ENCODE results near the gene VLDLR.

VLDLR gene

GRCh38 chr9:2621722-2622460 lies at the start of gene VLDLR:
TSS of gene VLDLR (plus strand) at chr9:2621787. CDS start at chr9:2622190, 403 bp downstream.
- no peak for DNase-seq

GRCh38 chr9:2574203-2574602 lies 47.4 kb upstream of the VLDLR start:
- DNase-seq: no peak

GRCh38 chr9:2576631-2577030 lies 45.0 kb upstream of the VLDLR start:
- DNase-seq: no peak

GRCh38 chr9:2583308-2584013 lies 38.1 kb upstream of the VLDLR start:
- DNase-seq: no peak

GRCh38 chr9:2591967-2592366 lies 29.6 kb upstream of the VLDLR start:
- DNase-seq: no peak

- no peak for DNase-seq
Observed at GRCh38 chr9:2593744-2594143, 27.8 kb upstream of the VLDLR start.

- no peak for DNase-seq
Observed at GRCh38 chr9:2595973-2596372, 25.6 kb upstream of the VLDLR start.

GRCh38 chr9:2597483-2597882 lies 24.1 kb upstream of the VLDLR start:
- DNase-seq: no peak

GRCh38 chr9:2599896-2600295 lies 21.7 kb upstream of the VLDLR start:
- no peak for DNase-seq

GRCh38 chr9:2600307-2600706 lies 21.3 kb upstream of the VLDLR start:
- DNase-seq: no peak

- no peak for DNase-seq
Observed at GRCh38 chr9:2601785-2602378, 19.7 kb upstream of the VLDLR start.

- DNase-seq: no peak
Observed at GRCh38 chr9:2602704-2603116, 18.9 kb upstream of the VLDLR start.

GRCh38 chr9:2603621-2604020 lies 18.0 kb upstream of the VLDLR start:
- DNase-seq: no peak

GRCh38 chr9:2605246-2605645 lies 16.3 kb upstream of the VLDLR start:
- DNase-seq: no peak

- no peak for DNase-seq
Observed at GRCh38 chr9:2608276-2608675, 13.3 kb upstream of the VLDLR start.

- no peak for DNase-seq
Observed at GRCh38 chr9:2610985-2611384, 10.6 kb upstream of the VLDLR start.

GRCh38 chr9:2611961-2612360 lies 9.6 kb upstream of the VLDLR start:
- no peak for DNase-seq

GRCh38 chr9:2613730-2614271 lies 7.8 kb upstream of the VLDLR start:
- DNase-seq: no peak

GRCh38 chr9:2615497-2615896 lies 6.1 kb upstream of the VLDLR start:
- no peak for DNase-seq

- DNase-seq: no peak
Observed at GRCh38 chr9:2616692-2617377, 4.8 kb upstream of the VLDLR start.

GRCh38 chr9:2618289-2618688 lies 3.3 kb upstream of the VLDLR start:
- no peak for DNase-seq

GRCh38 chr9:2620919-2621721 lies 467 bp upstream of the VLDLR start:
- no peak for DNase-seq
